Right lobe of liver (tissue), 6 donors: ENCODE results near the gene BDH1. TPM values are rescaled to one million over a fixed set of nuclear protein-coding genes. Genes with fewer than 3 reads are reported as not detected.

Experiments used
- ATAC-seq, 4 donors: fragments of 200-7000 bp; cut with Tn5 transposase; one replicate each; pipeline ENCODE4 v1.9.1; 2020; ENCODE audit warnings: mild to moderate bottlenecking in 4 of 4, moderate library complexity in 4 of 4
- DNase-seq, 3 donors: peaks; one replicate each; pipeline ENCODE4 v3.0.0-alpha.2; 2020
- H3K27ac ChIP-seq, 3 donors: fragments of 200-600 bp; one replicate each; pipeline ENCODE4 v1.8.0; 2022
- H3K27me3 ChIP-seq, 2 donors: fragments of 200-600 bp; one replicate each; pipeline ENCODE4 v1.8.0; 2022
- H3K36me3 ChIP-seq, 4 donors: fragments of 200-600 bp; sonication (generic) in 1 of 4; one replicate each; pipeline versions ENCODE4 v1.5.1 to v1.8.0; 2017 to 2022; ENCODE audit warnings: control low read depth in 1 of 4
- H3K4me1 ChIP-seq, 4 donors: fragments of 200-600 bp; sonication (generic) in 1 of 4; one replicate each; pipeline versions ENCODE4 v1.5.1 to v1.8.0; 2017 to 2022; ENCODE audit warnings: control low read depth in 1 of 4
- H3K4me3 ChIP-seq, 3 donors: fragments of 200-600 bp; one replicate each; pipeline ENCODE4 v1.8.0; 2022
- H3K9me3 ChIP-seq, 4 donors: fragments of 200-600 bp; sonication (generic) in 1 of 4; one replicate each; pipeline versions ENCODE4 v1.5.1 to v1.8.0; 2017 to 2022; ENCODE audit warnings: control low read depth in 1 of 4
- POLR2A ChIP-seq: fragments of 450-650 bp; IDR thresholded peaks from one replicate; pipeline ENCODE4 v1.6.1; 2017; ENCODE audit warnings: antibody characterized with exemption, mild to moderate bottlenecking
- WGBS: methylation state at CpG from one replicate; pipeline ENCODE4 v1.1.6; 2018; ENCODE audit warnings: low coverage, low lambda C conversion rate; ENCODE audit not compliant: insufficient coverage; ENCODE audit errors: missing lambda C conversion rate; 5-methylcytosine and 5-hydroxymethylcytosine counted together
- intact Hi-C, 2 donors: fragments of 100-400 bp; cut with DNase I; formaldehyde crosslinking; loops; one replicate each; pipeline versions ENCODE4 v1.11.2 to v1.14.1; 2022
- total RNA-seq, 6 experiments: library from RNA; depleted of rRNA in 2 of 6; stranded (reverse); fragments of >200 nt in 2 of 6; fragmentation: NEBNext Ultra II Directional in 3 of 6; extraction: Animal tissue kit (Norgen Biotek cat#: 25700) in 3 of 6; gene quantifications; one replicate each; pipeline versions ENCODE4 v1.1.0 to v1.2.4, GENCODE V29; 2016 to 2023
- TF ChIP-seq, protein P1 (sequence below), 4 donors: fragments of 200-600 bp in 3 of 4; fragments of 450-650 bp in 1 of 4; IDR thresholded peaks; one replicate each; pipeline versions ENCODE4 v1.5.1 to v1.8.0; 2016 to 2022; ENCODE audit warnings: antibody characterized with exemption in 4 of 4, mild to moderate bottlenecking in 2 of 4
- donor health status: DM: no; HTN: yes; CAD: no.
- donor health status: DM: no; HTN: no; CAD: no.
- donor health status: DM: no; HTN: no; CAD: no.
- donor health status: DM: no; HTN: yes; CAD: no.
- donor health status: DM: no; HTN: yes; CAD: no.

The BDH1 gene
- total RNA-seq, 6 experiments from 2014 or later: 65.5 to 366 (median 233) TPM

DNA sequence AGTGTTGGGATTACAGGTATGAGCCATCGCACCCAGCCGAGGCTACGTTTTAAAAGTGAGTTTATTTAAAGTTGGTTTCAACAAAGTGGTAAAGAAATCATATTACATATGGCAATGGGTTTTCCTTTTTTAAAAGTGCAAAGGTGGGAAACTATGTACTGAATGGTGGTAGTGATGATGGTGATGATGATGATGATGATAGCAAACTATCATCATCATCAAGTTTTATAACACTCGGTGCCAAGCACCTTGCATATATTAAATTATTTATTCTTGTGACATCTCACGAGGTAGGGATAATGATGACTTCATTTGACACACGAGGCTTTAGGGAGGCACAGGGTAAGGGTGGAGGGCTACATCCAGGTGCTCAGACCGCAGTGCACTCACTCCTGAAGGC is 64.3 kb downstream of the BDH1 start:
- DNase-seq (no peak), ATAC-seq (no peak)
- Histone ChIP-seq H3K27ac (no peak overlapping the region), H3K27me3 (no peaks in the 10 kb centered on the region), H3K36me3 (no peaks in the 10 kb centered on the region), H3K4me3 (no peak overlapping the region), H3K9me3 (no peaks in the 10 kb centered on the region), H3K4me1 (peaks cover 0 to 9% (median 4%) of the 10 kb centered on the region in 4 donors)
- intact Hi-C loops: no loop called here
- WGBS: 76% methylated on average over 7 of the region's 7 CpGs
- TF ChIP-seq, protein P1, sequence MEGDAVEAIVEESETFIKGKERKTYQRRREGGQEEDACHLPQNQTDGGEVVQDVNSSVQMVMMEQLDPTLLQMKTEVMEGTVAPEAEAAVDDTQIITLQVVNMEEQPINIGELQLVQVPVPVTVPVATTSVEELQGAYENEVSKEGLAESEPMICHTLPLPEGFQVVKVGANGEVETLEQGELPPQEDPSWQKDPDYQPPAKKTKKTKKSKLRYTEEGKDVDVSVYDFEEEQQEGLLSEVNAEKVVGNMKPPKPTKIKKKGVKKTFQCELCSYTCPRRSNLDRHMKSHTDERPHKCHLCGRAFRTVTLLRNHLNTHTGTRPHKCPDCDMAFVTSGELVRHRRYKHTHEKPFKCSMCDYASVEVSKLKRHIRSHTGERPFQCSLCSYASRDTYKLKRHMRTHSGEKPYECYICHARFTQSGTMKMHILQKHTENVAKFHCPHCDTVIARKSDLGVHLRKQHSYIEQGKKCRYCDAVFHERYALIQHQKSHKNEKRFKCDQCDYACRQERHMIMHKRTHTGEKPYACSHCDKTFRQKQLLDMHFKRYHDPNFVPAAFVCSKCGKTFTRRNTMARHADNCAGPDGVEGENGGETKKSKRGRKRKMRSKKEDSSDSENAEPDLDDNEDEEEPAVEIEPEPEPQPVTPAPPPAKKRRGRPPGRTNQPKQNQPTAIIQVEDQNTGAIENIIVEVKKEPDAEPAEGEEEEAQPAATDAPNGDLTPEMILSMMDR (IDR thresholded peaks at IDR 0.05): no peak
- no peak for TF ChIP-seq POLR2A

DNA sequence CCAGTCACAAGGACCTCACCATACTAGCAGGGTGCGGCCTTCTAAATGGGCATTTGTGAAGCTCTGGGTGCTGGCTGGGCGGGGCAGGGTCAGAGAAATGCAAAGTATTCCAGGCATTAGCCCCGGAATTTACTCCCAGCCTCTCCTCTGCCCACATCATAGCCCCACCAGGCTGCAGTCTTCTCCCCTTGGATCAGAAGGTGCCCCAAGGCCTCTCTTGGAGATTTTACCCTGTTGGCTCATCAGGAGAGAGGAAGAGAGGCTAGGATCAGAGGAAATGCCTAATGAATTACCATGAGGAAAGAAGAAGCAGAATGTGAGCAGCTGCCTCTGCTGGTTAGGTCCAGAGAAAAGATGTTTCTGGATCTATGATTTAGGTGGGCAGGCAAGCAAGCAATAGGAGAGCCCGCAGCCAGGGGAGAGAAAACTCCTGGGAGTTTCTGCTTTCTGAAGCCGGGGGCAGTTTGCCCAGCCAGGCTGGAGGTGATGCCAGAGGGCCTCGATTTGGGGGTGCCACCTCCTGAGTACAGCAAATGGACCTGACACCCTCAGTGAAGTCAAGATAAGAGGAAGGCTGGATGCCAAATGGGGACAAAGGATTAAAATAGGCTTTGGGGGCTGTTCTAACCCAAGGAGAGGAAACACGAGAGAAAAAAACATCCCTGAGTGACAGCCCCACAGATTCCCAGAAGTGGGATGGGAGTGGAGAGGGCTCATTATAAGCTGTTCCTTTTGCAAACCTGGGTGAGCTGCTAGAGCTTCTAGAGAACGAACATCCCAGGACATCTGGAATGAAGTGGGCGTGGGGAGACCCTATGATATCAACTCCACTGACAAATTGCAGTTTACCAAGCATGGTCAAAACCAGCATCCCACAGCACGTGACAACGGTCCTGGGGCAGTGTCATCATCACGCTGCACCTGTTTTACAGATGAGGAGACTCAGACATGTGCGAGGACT is 65.4 kb downstream of the BDH1 start:
- intact Hi-C loops: no loop called here
- no peak overlapping the region for H3K27ac ChIP-seq
- ATAC-seq: no peak
- 72% methylated on average over 7 of the region's 13 CpGs for WGBS
- peaks cover 0 to 9% (median 4%) of the 10 kb centered on the region in 4 donors for H3K4me1 ChIP-seq
- no peaks in the 10 kb centered on the region for H3K36me3 ChIP-seq
- no peaks in the 10 kb centered on the region for H3K27me3 ChIP-seq
- TF ChIP-seq, protein P1 (IDR thresholded peaks at IDR 0.05): no peak
- TF ChIP-seq POLR2A: no peak
- no peak overlapping the region for H3K4me3 ChIP-seq
- no peaks in the 10 kb centered on the region for H3K9me3 ChIP-seq
- no peak for DNase-seq

DNA sequence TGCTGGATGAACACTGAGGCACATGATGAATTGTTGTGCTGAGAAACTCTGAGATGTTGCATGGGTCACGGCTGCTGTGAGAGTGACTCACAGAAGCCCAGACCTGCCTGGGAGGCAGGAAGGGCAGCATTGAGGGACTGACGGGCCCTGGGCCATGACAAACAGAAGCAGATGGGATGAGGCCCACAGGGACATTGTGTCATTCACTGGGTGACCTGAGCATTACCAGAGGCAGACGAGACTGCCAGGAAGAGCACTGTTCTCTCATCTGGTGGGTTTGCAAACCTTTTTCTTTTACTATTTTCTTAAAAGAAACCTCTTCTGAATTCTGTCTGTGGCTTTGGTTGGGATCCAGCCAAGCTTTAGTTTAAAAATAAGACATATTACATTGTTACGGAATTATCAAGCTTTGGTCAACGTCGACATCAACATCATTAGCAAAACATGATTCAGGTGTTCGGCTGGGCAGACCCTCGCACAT is 67.8 kb downstream of the BDH1 start:
- Histone ChIP-seq H3K27ac (no peak overlapping the region), H3K4me1 (peaks cover 0 to 9% (median 4%) of the 10 kb centered on the region in 4 donors), H3K36me3 (no peaks in the 10 kb centered on the region), H3K27me3 (no peaks in the 10 kb centered on the region), H3K4me3 (no peak overlapping the region), H3K9me3 (no peaks in the 10 kb centered on the region)
- ATAC-seq: peak; percentile 99
- TF ChIP-seq POLR2A: peak; percentile 30
- TF ChIP-seq, protein P1 (IDR thresholded peaks at IDR 0.05): no peak
- WGBS: 42% methylated on average over 8 of the region's 8 CpGs
- DNase-seq: peak; percentile 83 to 86 (median 85)
- intact Hi-C loops: no loop called here

DNA sequence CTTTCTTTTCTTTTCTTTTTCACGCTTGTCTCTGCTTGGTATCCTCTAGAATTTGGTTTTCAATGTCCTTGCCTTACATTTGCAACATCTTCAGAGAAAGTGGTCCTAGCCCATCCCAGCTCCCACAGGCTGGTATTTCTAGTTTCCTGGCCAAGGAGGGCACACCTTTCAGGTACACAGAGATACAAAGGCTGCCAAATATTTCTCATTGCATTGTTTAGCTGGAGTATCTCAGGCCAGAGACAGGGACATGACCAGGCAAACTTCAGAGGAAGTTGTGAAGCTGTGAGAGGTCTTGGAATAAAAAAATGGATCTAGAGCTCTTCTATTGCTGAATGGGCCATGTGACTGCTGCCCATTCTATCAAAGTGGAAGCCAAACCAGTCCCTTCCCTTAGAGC is 68.9 kb downstream of the BDH1 start:
- 100% methylated on average over 1 of the region's 1 CpG for WGBS
- intact Hi-C loops: no loop called here
- H3K4me3 ChIP-seq: no peak overlapping the region
- peak in 1 of 3 donors; percentile 0 for DNase-seq
- no peaks in the 10 kb centered on the region for H3K36me3 ChIP-seq
- no peaks in the 10 kb centered on the region for H3K9me3 ChIP-seq
- no peaks in the 10 kb centered on the region for H3K27me3 ChIP-seq
- no peak overlapping the region for H3K27ac ChIP-seq
- no peak for ATAC-seq
- TF ChIP-seq, protein P1 (IDR thresholded peaks at IDR 0.05): no peak
- TF ChIP-seq POLR2A: no peak
- peaks cover 0 to 9% (median 4%) of the 10 kb centered on the region in 4 donors for H3K4me1 ChIP-seq
